Measurements from ENCODE around the gene PACC1.

GRCh38 chr1:212459656-212460055 is 45.0 kb upstream of the PACC1 start:
- TF ChIP-seq CTCF (IDR thresholded peaks at IDR 0.05): no peak
- TF ChIP-seq POLR2A (IDR thresholded peaks at IDR 0.05; ENCODE audit: low read depth): no peak
- no peak for TF ChIP-seq POLR2AphosphoS5 (IDR thresholded peaks at IDR 0.05)
